Stimulated activated naive CD4-positive, alpha-beta T cell (primary cell): ENCODE results near the gene MNS1.
A peak's percentile ranks its signal among the peaks of the same experiment; 100 is the strongest.
"Not testable (repeated sequence)": the region's sequence is repeated elsewhere in the genome, so short reads cannot be mapped to it uniquely, and the experiment has no call there.

Experiments
- DNase-seq, 6 experiments: peaks; one replicate each; lab custom pipeline; 2025; lab: John Stamatoyannopoulos, UW

MNS1 gene

GRCh38 chr15:56464893-56465520 is at the start of gene MNS1:
Gene MNS1, minus strand, starts transcription at chr15:56465137. Its CDS starts 165 bp downstream, at chr15:56464972.
- DNase-seq, result peak; percentile 28 to 65 (median 46)

DNA sequence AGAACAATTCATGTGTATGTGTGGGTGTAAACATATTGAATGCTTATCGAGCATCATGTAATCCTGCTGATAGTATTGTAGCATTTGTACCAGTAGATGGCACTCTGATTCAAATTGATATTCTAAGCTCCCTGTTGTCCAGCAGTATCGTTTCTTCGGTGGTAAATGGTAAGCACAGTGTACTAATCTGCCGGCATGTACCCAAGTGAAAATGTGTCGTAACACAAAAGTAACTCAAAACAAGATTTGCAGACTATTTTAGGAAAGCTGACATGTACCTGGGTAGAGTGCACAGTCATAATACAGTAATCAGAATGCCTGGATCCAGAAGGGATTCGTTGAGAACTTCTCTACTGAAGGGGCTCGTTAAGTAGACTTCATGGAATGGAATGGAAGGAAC is 31.7 kb upstream of the MNS1 start:
- DNase-seq, result peak in 2 of 6 experiments; percentile 18 to 43

DNA sequence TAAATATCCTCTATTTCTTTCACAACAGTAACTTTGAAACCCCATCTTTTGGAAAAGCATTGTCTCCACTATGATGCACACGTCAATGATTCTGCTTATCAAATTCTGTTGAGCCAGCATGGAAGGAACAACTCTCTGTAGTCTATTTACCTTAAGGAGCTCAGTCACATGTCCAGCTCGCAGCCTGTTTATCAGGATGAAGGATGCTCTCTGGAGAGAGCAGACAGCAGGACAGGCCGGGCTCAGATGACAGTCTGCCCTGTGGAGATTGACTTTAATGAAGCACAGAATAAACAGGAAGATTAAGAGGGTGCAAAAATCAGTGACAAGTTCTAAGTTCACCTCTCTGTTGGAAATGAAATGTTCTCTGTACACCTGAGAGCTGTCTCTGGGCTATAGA is 30.6 kb upstream of the MNS1 start:
- no peak for DNase-seq

- DNase-seq, result no peak
Observed at GRCh38 chr15:56495053-56495452, 30.1 kb upstream of the MNS1 start.

- DNase-seq, result no peak
Observed at GRCh38 chr15:56492791-56493555, 28.0 kb upstream of the MNS1 start.

DNA sequence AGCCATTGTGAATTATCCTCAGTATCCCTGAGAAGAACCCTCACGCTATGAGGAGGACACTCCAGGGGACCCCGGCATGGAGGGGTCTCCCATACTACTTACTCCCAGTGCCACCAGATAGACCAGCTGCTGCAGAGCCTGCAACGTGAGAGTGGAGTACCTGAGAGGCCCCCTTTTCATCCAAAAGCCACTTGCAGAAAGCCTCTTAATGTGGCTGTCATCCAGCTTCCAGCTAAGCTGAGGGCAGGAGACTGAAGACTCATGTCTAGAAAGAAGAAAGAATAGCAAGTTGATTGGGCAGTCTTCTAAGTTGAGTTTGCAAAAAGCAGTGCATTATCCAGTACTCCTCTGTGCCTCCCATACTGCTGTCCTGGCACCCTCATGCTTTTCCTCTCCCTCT is 27.3 kb upstream of the MNS1 start:
- no peak for DNase-seq

GRCh38 chr15:56491110-56491722 is 26.3 kb upstream of the MNS1 start:
- DNase-seq, result peak in 5 of 6 experiments; percentile 3 to 50 (median 36)

DNA sequence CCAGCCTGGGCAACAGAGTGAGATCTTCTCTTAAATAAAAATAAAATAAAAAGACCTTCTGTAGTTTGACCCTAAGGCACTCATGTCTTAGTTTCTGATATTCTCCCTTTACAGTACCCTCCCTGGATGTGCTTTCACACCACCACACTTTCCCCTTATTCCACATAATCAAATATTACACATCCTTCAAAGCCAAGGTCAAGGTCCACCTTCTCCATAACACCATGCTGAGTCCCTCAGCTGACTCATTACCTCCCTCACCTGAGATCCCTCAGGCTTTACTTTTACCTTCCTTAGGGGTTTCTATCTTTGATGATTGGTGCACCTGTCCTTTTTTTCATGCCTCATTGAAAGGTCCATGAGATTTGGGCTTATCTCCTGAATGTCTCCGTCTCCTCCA is 25.5 kb upstream of the MNS1 start:
- no peak for DNase-seq

DNA sequence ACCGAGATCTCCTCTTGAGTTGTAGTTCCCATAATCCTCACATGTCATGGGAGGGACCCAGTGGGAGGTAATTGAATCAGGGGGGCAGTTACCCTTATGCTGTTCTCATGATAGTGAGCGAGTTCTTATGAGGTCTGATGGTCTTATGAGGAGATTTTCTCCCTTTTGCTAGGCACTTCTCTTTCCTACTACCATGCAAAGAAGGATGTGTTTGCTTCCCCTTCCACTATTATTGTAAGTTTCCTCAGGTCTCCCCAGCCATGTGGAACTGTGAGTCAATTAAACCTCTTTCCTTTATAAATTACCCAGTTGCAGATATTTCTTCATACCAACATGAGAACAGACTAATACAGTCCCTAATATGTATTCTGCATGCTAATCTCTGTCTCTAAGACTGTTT is 21.3 kb upstream of the MNS1 start:
- DNase-seq, result not testable (repeated sequence)

- not testable (repeated sequence) for DNase-seq
Observed at GRCh38 chr15:56485426-56485825, 20.5 kb upstream of the MNS1 start.

GRCh38 chr15:56484287-56484686 is 19.4 kb upstream of the MNS1 start:
- DNase-seq, result no peak

DNA sequence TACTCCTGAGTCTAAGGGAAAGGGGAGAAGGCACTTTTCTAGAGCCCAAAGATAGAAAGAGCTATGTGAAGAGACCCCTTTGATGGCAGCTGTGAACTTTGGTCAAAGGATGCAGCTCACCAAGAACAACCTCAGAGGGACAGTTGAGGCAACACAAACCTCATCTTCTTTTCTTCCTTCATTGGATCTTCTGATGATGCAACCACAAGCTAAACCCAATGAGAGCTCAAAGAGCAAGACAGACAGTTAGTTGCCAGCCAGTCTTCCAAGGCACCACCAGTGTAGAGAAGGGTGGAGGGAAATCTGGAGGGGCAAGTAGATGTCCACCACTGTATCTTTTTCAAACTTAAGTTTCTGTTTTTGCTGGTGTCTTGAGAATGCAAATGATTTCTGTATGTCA is 10.4 kb upstream of the MNS1 start:
- DNase-seq, result no peak

DNA sequence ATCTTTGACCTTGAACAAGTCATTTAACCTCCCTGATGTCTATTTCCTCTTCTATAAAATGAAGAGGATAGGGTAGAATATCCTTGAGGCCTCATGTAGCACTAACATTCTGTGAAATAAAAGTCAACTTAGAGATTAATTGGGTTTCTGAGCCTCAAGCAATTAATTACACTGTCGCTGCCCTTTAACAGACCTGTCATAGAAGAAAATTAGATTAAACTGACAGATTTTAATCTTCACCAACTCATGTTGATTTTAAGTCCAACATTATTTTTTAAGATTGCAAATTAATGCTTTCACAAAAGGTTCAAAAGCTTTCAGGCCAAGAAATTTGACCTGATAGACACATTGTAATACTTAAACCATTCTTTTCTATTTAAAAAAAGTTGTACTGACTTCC is 8.1 kb upstream of the MNS1 start:
- DNase-seq, result no peak

- no peak for DNase-seq
Observed at GRCh38 chr15:56472278-56472677, 7.3 kb upstream of the MNS1 start.

DNA sequence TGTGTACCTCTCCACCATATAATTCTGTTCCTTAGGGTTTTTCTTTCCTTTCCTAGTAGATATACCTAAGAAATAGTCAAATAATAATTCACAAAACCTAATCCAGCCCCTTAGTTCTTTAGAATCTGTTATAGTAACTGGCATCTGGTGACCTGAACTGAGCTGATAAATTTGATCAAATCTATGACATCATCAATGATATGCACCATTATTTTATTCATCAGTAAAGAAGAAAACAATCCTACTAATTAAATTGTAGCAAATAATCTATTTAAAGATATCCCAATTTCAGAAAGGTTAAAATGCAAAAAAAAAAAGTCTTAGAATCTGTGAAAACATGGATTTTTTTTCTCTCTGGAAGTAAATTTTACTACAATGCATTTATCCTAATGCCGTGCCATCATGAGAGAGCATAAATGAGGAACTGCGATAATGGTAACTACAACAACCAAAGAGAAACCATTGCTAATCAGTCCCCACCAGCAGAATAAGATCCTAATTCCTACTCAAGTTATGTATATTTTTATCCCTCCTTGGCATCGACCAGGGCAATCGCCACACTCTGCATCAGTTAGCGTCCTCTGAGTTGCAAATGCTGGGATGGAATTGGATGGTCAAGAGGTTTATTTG is 6.6 kb upstream of the MNS1 start:
- DNase-seq, result no peak

- no peak for DNase-seq
Observed at GRCh38 chr15:56469483-56469882, 4.5 kb upstream of the MNS1 start.

- DNase-seq, result peak in 2 of 6 experiments; percentile 19 to 33
Observed at GRCh38 chr15:56468401-56468800, 3.5 kb upstream of the MNS1 start.

GRCh38 chr15:56467616-56468015 is 2.7 kb upstream of the MNS1 start:
- DNase-seq, result no peak

GRCh38 chr15:56460947-56461346 is 4.0 kb downstream of the MNS1 start:
- DNase-seq, result no peak

DNA sequence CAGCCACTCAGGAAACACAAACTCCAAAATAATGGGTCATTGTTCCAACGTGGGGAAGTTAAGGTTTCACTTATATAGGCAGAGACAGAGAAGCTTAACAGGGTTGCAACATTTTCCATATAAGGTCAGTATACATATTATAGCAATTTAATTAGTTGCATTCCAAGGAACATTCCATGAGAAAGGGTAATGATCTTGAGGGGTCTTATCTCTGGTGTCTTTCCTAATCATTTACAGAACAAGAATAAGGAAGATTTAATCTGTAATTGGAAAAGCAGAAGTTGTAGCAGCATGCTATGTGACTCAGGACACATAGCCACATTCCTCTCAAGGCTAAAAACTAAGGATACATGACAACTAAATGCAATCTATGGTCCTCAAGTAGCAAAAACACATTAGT is 4.9 kb downstream of the MNS1 start:
- DNase-seq, result no peak

GRCh38 chr15:56459096-56459495 is 5.8 kb downstream of the MNS1 start:
- no peak for DNase-seq

DNA sequence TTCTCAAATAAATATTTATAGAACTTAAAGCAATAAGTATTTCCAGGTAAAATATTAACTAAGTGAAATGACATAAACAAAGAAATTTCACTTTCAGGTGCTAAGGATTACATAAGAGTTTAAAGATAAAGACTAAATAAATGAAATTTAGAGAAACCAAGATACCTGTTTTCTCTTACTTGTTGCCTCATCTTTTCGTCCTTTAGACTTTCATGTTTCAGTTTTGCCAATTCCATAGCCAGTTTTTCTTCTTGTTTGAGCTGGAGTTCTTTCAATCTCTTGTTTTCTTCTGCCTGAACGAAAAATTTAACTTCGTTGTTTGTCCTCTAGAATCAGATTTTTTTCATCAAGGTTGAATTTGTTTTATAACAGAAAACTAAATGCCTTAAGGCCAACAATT is 8.7 kb downstream of the MNS1 start:
- no peak for DNase-seq

GRCh38 chr15:56454836-56455235 is 10.1 kb downstream of the MNS1 start:
- DNase-seq, result no peak
